ENCODE results near the gene ENOX1. TPM values are rescaled to one million over a fixed set of nuclear protein-coding genes. Genes with fewer than 3 reads are reported as not detected.
"Not testable (repeated sequence)": the region's sequence is repeated elsewhere in the genome, so short reads cannot be mapped to it uniquely, and the experiment has no call there.

The ENOX1 gene
- total RNA-seq (ENCODE audit: low replicate concordance), result 7.4 and 16.4 TPM in 2 replicates

GRCh38 chr13:43786766-43787517, at the start of gene ENOX1:
Gene ENOX1 (minus strand): TSS chr13:43786972.
- TF ChIP-seq CTCF (IDR thresholded peaks at IDR 0.05; ENCODE audit: insufficient read depth, low read length), result peak; percentile 10
- peak within 1 kb of the TSS; percentile 75 for H3K4me3 ChIP-seq (ENCODE audit: low read depth, low read length)
- DNase-seq (ENCODE audit: low read depth), result peak; percentile 84

GRCh38 chr13:43835701-43836100, 48.9 kb upstream of the ENOX1 start:
- H3K4me3 ChIP-seq (ENCODE audit: low read depth, low read length), result no peak overlapping the region
- TF ChIP-seq CTCF (IDR thresholded peaks at IDR 0.05; ENCODE audit: insufficient read depth, low read length), result no peak
- peak; percentile 68 for DNase-seq (ENCODE audit: low read depth)

GRCh38 chr13:43831088-43831487, 44.3 kb upstream of the ENOX1 start:
- peak; percentile 73 for DNase-seq (ENCODE audit: low read depth)
- TF ChIP-seq CTCF (IDR thresholded peaks at IDR 0.05; ENCODE audit: insufficient read depth, low read length), result no peak
- H3K4me3 ChIP-seq (ENCODE audit: low read depth, low read length), result no peak overlapping the region

GRCh38 chr13:43830497-43830881, 43.7 kb upstream of the ENOX1 start:
- TF ChIP-seq CTCF (IDR thresholded peaks at IDR 0.05; ENCODE audit: insufficient read depth, low read length), result no peak
- H3K4me3 ChIP-seq (ENCODE audit: low read depth, low read length), result no peak overlapping the region
- DNase-seq (ENCODE audit: low read depth), result peak; percentile 98

GRCh38 chr13:43824656-43825055, 37.9 kb upstream of the ENOX1 start:
- not testable (repeated sequence) for H3K4me3 ChIP-seq (ENCODE audit: low read depth, low read length)
- peak; percentile 42 for DNase-seq (ENCODE audit: low read depth)

- no peak for DNase-seq (ENCODE audit: low read depth)
- H3K4me3 ChIP-seq (ENCODE audit: low read depth, low read length), result no peak overlapping the region
- no peak for TF ChIP-seq CTCF (IDR thresholded peaks at IDR 0.05; ENCODE audit: insufficient read depth, low read length)
Measured at GRCh38 chr13:43822969-43823368, 36.2 kb upstream of the ENOX1 start.

GRCh38 chr13:43816401-43816889, 29.7 kb upstream of the ENOX1 start:
- DNase-seq (ENCODE audit: low read depth), result no peak
- no peak overlapping the region for H3K4me3 ChIP-seq (ENCODE audit: low read depth, low read length)
- TF ChIP-seq CTCF (IDR thresholded peaks at IDR 0.05; ENCODE audit: insufficient read depth, low read length), result no peak
